TTC549 (cell line): ENCODE data around the gene WDR43.

Experiments
- FAIRE-seq: peaks from 2 replicates; lab custom pipeline; 2012; peaks lifted over from hg19 to GRCh38; lab: Jason Lieb, UNC

The WDR43 gene

GRCh38 chr2:28894470-28895188, at the start of gene WDR43:
Gene WDR43, plus strand, starts transcription at chr2:28894667. Its CDS starts 32 bp downstream, at chr2:28894699.
- peak; percentile 94 for FAIRE-seq

GRCh38 chr2:28855193-28855592, 39.3 kb upstream of the WDR43 start:
- FAIRE-seq: no peak

- no peak for FAIRE-seq
These were observed 38.5 kb upstream of the WDR43 start for GRCh38 chr2:28855977-28856376.

GRCh38 chr2:28868611-28869010, 25.9 kb upstream of the WDR43 start:
- FAIRE-seq: no peak

GRCh38 chr2:28869494-28870145, 24.8 kb upstream of the WDR43 start:
- no peak for FAIRE-seq

GRCh38 chr2:28870146-28870891, 24.1 kb upstream of the WDR43 start, which contains the start of gene TRMT61B:
Gene TRMT61B, minus strand, starts transcription at chr2:28870309. Its CDS starts 32 bp downstream, at chr2:28870277.
- FAIRE-seq: peak; percentile 19

- no peak for FAIRE-seq
These were observed 22.8 kb upstream of the WDR43 start for GRCh38 chr2:28871620-28872019.

- FAIRE-seq: no peak
These were observed 14.3 kb upstream of the WDR43 start for GRCh38 chr2:28880193-28880592.

- no peak for FAIRE-seq
These were observed 979 bp upstream of the WDR43 start for GRCh38 chr2:28893488-28893887.

- no peak for FAIRE-seq
These were observed 874 bp downstream of the WDR43 start for GRCh38 chr2:28895189-28895893.

- no peak for FAIRE-seq
These were observed 2.4 kb downstream of the WDR43 start for GRCh38 chr2:28896906-28897305.

- FAIRE-seq: no peak
These were observed 3.6 kb downstream of the WDR43 start for GRCh38 chr2:28898048-28898447.

GRCh38 chr2:28901202-28901601, 6.7 kb downstream of the WDR43 start:
- no peak for FAIRE-seq

- no peak for FAIRE-seq
These were observed 7.4 kb downstream of the WDR43 start for GRCh38 chr2:28901841-28902240.

- FAIRE-seq: no peak
These were observed 8.1 kb downstream of the WDR43 start for GRCh38 chr2:28902584-28902983.

- FAIRE-seq: no peak
These were observed 9.8 kb downstream of the WDR43 start for GRCh38 chr2:28904295-28904694.

- no peak for FAIRE-seq
These were observed 10.5 kb downstream of the WDR43 start for GRCh38 chr2:28904802-28905457.

GRCh38 chr2:28905533-28905932, 11.1 kb downstream of the WDR43 start:
- FAIRE-seq: no peak

GRCh38 chr2:28906376-28906775, 11.9 kb downstream of the WDR43 start:
- FAIRE-seq: no peak

- no peak for FAIRE-seq
These were observed 12.4 kb downstream of the WDR43 start for GRCh38 chr2:28906821-28907220.

- FAIRE-seq: no peak
These were observed 13.7 kb downstream of the WDR43 start for GRCh38 chr2:28908172-28908571.
